CD4-positive, alpha-beta T cell (primary cell): ENCODE results near the gene TAOK1. TPM values are rescaled to one million over a fixed set of nuclear protein-coding genes. Genes with fewer than 3 reads are reported as not detected.

ENCODE experiments used
- ATAC-seq: fragments of 200-7000 bp; cut with Tn5 transposase; one replicate; pipeline ENCODE4 v1.10.0; 2022; ENCODE audit warnings: mild to moderate bottlenecking; ENCODE audit not compliant: poor library complexity
- CTCF ChIA-PET: fragments of 350-600 bp; sonication (Branson Sonifier 250); formaldehyde crosslinking; loops from one replicate; lab custom pipeline; 2021; ENCODE audit warnings: antibody characterized with exemption, inconsistent platforms; lab: Charles Lee
- POLR2A ChIA-PET: fragments of 350-600 bp; sonication (Branson Sonifier 250); formaldehyde crosslinking; loops from one replicate; lab custom pipeline; 2021; ENCODE audit warnings: antibody characterized with exemption, inconsistent platforms; lab: Charles Lee
- DNase-seq, 14 experiments: peaks; one replicate each; pipeline ENCODE4 v3.0.0-alpha.2; 2013 to 2020; ENCODE audit warnings: mixed read lengths in 2 of 14
- H3K27ac ChIP-seq, 2 donors: one replicate each; pipeline versions ENCODE4 v1.5.1 to v1.7.0; 2013; ENCODE audit warnings: low read length in 2 of 2, low read depth in 1 of 2, mild to moderate bottlenecking in 1 of 2
- H3K27me3 ChIP-seq, 2 experiments: 1 replicate in 1 of 2; 2 replicates in 1 of 2; pipeline versions ENCODE4 v1.6.1 to v1.7.0; 2013; ENCODE audit warnings: low read length in 2 of 2, control low read depth in 1 of 2, mild to moderate bottlenecking in 1 of 2, moderate library complexity in 1 of 2; ENCODE audit not compliant: insufficient read depth in 2 of 2, control insufficient read depth in 1 of 2
- H3K36me3 ChIP-seq: one replicate; pipeline ENCODE4 v1.6.1; 2013; ENCODE audit warnings: low read length, control low read depth; ENCODE audit not compliant: insufficient read depth
- H3K4me1 ChIP-seq: one replicate; pipeline ENCODE4 v1.6.1; 2013; ENCODE audit warnings: low read length, control low read depth; ENCODE audit not compliant: insufficient read depth
- H3K4me3 ChIP-seq: one replicate; pipeline ENCODE4 v1.5.1; 2013; ENCODE audit warnings: mild to moderate bottlenecking, low read length, moderate library complexity
- H3K9me3 ChIP-seq, 2 experiments: 1 replicate in 1 of 2; 2 replicates in 1 of 2; pipeline versions ENCODE4 v1.6.1 to v1.7.0; 2013; ENCODE audit warnings: low read length in 2 of 2, mild to moderate bottlenecking in 2 of 2, control low read depth in 1 of 2, moderate library complexity in 1 of 2; ENCODE audit not compliant: control insufficient read depth in 1 of 2, insufficient read depth in 1 of 2
- H3K27ac Mint-ChIP-seq: one replicate; pipeline ENCODE4 v1.8.0; 2020; ENCODE audit warnings: mixed read lengths
- H3K27me3 Mint-ChIP-seq: one replicate; pipeline ENCODE4 v1.8.0; 2021; ENCODE audit warnings: mixed read lengths
- H3K36me3 Mint-ChIP-seq: one replicate; pipeline ENCODE4 v1.8.0; 2021; ENCODE audit warnings: low read depth, mixed read lengths
- H3K4me1 Mint-ChIP-seq: one replicate; pipeline ENCODE4 v1.8.0; 2021; ENCODE audit warnings: low read depth, mixed read lengths
- H3K4me3 Mint-ChIP-seq: one replicate; pipeline ENCODE4 v1.8.0; 2020; ENCODE audit warnings: mild to moderate bottlenecking, mixed read lengths
- H3K9me3 Mint-ChIP-seq: one replicate; pipeline ENCODE4 v1.8.0; 2020; ENCODE audit warnings: mixed read lengths
- CTCF ChIP-seq: fragments of 200-600 bp; IDR thresholded peaks from one replicate; pipeline ENCODE4 v1.8.0; 2022; ENCODE audit warnings: antibody characterized with exemption, mild to moderate bottlenecking
- intact Hi-C, 2 experiments: fragments of 100-400 bp; cut with DNase I in 1 of 2; cut with micrococcal nuclease in 1 of 2; formaldehyde crosslinking; loops; one replicate each; pipeline versions ENCODE4 v1.15.1 to v1.9.0; 2023 to 2025; cut with DNase I, micrococcal nuclease
- total RNA-seq, 174 experiments: library from RNA in 2 of 174; stranded (reverse) in 2 of 174; gene quantifications; one replicate each; pipeline ENCODE4 v1.2.3 and lab custom pipeline; 2021 to 2026

The TAOK1 gene
- total RNA-seq, 2 experiments from 2014 or later = 33.1 to 33.8 TPM

- DNase-seq (peak; percentile 69 to 98 (median 92)), ATAC-seq (peak; percentile 62)
- Histone ChIP-seq H3K27me3 (no peaks in the 10 kb centered on the region), H3K4me3 (peak within 1 kb of the TSS; percentile 90), H3K27ac (peak within 1 kb of the TSS; percentile 61 to 70), H3K36me3 (peaks cover 10% of the 10 kb centered on the region), H3K4me1 (peaks cover 58% of the 10 kb centered on the region), H3K9me3 (no peaks in the 10 kb centered on the region)
- TF ChIP-seq CTCF = no peak
- intact Hi-C loops = loop anchor here (1.0 to 10.0 kb wide), 4 partner anchors 20 to 194 kb away; partner anchors contain the start of genes GIT1 (in 1 of the 2) and TAOK1 (in 1 of the 2)
- no peaks in the 10 kb centered on the region for H3K27me3 Mint-ChIP-seq
- H3K36me3 Mint-ChIP-seq = peaks cover 5% of the 10 kb centered on the region
- POLR2A ChIA-PET = interaction anchor here (0.8 to 5.2 kb wide), 13 partner anchors 13 to 617 kb away, joined by 3 to 37 read pairs (median 6); partner anchors contain the start of genes ANKRD13B, NUFIP2, PHF12 and SSH2
- CTCF ChIA-PET = interaction anchor here (0.7 to 5.0 kb wide), 6 partner anchors 14 to 49 kb away, joined by 3 to 30 read pairs (median 5); no protein-coding TSS in a partner anchor
- H3K4me3 Mint-ChIP-seq = peak within 1 kb of the TSS; percentile 96
- H3K4me1 Mint-ChIP-seq = peaks cover 35% of the 10 kb centered on the region
- no peaks in the 10 kb centered on the region for H3K9me3 Mint-ChIP-seq
- peak within 1 kb of the TSS; percentile 82 for H3K27ac Mint-ChIP-seq
These were observed 178.4 kb downstream of the TAOK1 start, which contains the start of gene TP53I13 for GRCh38 chr17:29568331-29569244. Gene TP53I13 (plus strand): TSS chr17:29568701. CDS start chr17:29568759, 58 bp downstream.

GRCh38 chr17:29569245-29569950 is 179.2 kb downstream of the TAOK1 start:
- H3K4me3 Mint-ChIP-seq = peak overlapping the region; percentile 94
- H3K36me3 ChIP-seq = peaks cover 16% of the 10 kb centered on the region
- H3K4me3 ChIP-seq = peak overlapping the region; percentile 90
- ATAC-seq (no peak), DNase-seq (peak in 1 of 14 experiments; percentile 1)
- H3K4me1 Mint-ChIP-seq = peaks cover 29% of the 10 kb centered on the region
- H3K27me3 ChIP-seq = no peaks in the 10 kb centered on the region
- peak overlapping the region; percentile 66 for H3K27ac Mint-ChIP-seq
- H3K4me1 ChIP-seq = peaks cover 49% of the 10 kb centered on the region
- ChIA-PET POLR2A (interaction anchor here (0.8 to 5.2 kb wide), 4 partner anchors 46 to 618 kb away, joined by 3 to 37 read pairs (median 14); partner anchors contain the start of gene PHF12), CTCF (interaction anchor here (0.6 to 5.0 kb wide), 4 partner anchors 22 to 935 kb away, joined by 3 to 30 read pairs (median 10); no protein-coding TSS in a partner anchor)
- H3K9me3 ChIP-seq = no peaks in the 10 kb centered on the region
- no peaks in the 10 kb centered on the region for H3K27me3 Mint-ChIP-seq
- no peak for TF ChIP-seq CTCF
- peaks cover 12% of the 10 kb centered on the region for H3K36me3 Mint-ChIP-seq
- intact Hi-C loops = loop anchor here (2.0 to 10.0 kb wide), 3 partner anchors 19 to 193 kb away; partner anchors contain the start of gene GIT1 (in 1 of the 2)
- peak overlapping the region in 1 of 2 donors; percentile 57 for H3K27ac ChIP-seq
- H3K9me3 Mint-ChIP-seq = no peaks in the 10 kb centered on the region

- Histone ChIP-seq H3K36me3 (peaks cover 27% of the 10 kb centered on the region), H3K4me1 (peaks cover 38% of the 10 kb centered on the region), H3K9me3 (no peaks in the 10 kb centered on the region), H3K27me3 (no peaks in the 10 kb centered on the region), H3K27ac (no peak overlapping the region), H3K4me3 (no peak overlapping the region)
- TF ChIP-seq CTCF = no peak
- no peaks in the 10 kb centered on the region for H3K9me3 Mint-ChIP-seq
- ATAC-seq (no peak), DNase-seq (peak in 1 of 14 experiments; percentile 20)
- ChIA-PET POLR2A (interaction anchor here (1.8 kb wide), 1 partner anchor 34 kb away, joined by 3 read pairs; no protein-coding TSS in a partner anchor), CTCF (interaction anchor here (1.4 to 5.0 kb wide), 3 partner anchors 21 to 47 kb away, joined by 4 to 30 read pairs (median 15); no protein-coding TSS in a partner anchor)
- H3K27me3 Mint-ChIP-seq = no peaks in the 10 kb centered on the region
- H3K4me3 Mint-ChIP-seq = peak overlapping the region; percentile 82
- H3K4me1 Mint-ChIP-seq = peaks cover 22% of the 10 kb centered on the region
- peak overlapping the region; percentile 12 for H3K27ac Mint-ChIP-seq
- intact Hi-C loops = loop anchor here in 1 of 2 experiments (10.0 kb wide), 1 partner anchor 904 kb away; the partner anchor contains the start of gene GOSR1
- H3K36me3 Mint-ChIP-seq = peaks cover 23% of the 10 kb centered on the region
These were observed 180.4 kb downstream of the TAOK1 start for GRCh38 chr17:29570521-29570920.
